Measurements from ENCODE around the gene IQCF2. TPM values are rescaled to one million over a fixed set of nuclear protein-coding genes. Genes with fewer than 3 reads are reported as not detected.

The IQCF2 gene
- polyA plus RNA-seq, 1 donor from 2014 or later: not detected

GRCh38 chr3:51869304-51869703 is 7.9 kb downstream of the IQCF2 start:
- Histone ChIP-seq H3K27ac (ENCODE audit: low read length) (no peak overlapping the region), H3K9me2 (ENCODE audit: insufficient read depth, low read length) (no peaks in the 10 kb centered on the region), H2AFZ (ENCODE audit: low read depth, low read length) (no peak overlapping the region), H3K4me2 (ENCODE audit: low read length) (no peak overlapping the region), H3K79me2 (replicated peaks; ENCODE audit: insufficient read depth, low read length) (no peaks in the 10 kb centered on the region), H3K4me3 (ENCODE audit: low read length) (no peak overlapping the region), H3K36me3 (ENCODE audit: insufficient read depth, low read length) (no peaks in the 10 kb centered on the region), H4K20me1 (ENCODE audit: insufficient read depth) (no peaks in the 10 kb centered on the region), H3K27me3 (ENCODE audit: insufficient read depth, low read depth, low read length) (no peaks in the 10 kb centered on the region), H3K9ac (ENCODE audit: low read length) (no peak overlapping the region), H3K9me3 (ENCODE audit: low read length) (no peaks in the 10 kb centered on the region), H3F3A (ENCODE audit: insufficient read depth, low read length, poor library complexity, severe bottlenecking) (no peaks in the 10 kb centered on the region)
- TF ChIP-seq CTCF (IDR thresholded peaks at IDR 0.05; ENCODE audit: poor library complexity, severe bottlenecking) (no peak), SMC3 (conservative IDR thresholded peaks at IDR 0.05; ENCODE audit: poor library complexity) (no peak), EZH2 (IDR thresholded peaks at IDR 0.05; ENCODE audit: borderline replicate concordance, insufficient read depth, low read length, poor library complexity, severe bottlenecking) (no peak), EP300 (conservative IDR thresholded peaks at IDR 0.05; ENCODE audit: poor library complexity, severe bottlenecking) (no peak), RAD21 (conservative IDR thresholded peaks at IDR 0.05) (no peak), MXI1 (conservative IDR thresholded peaks at IDR 0.05; ENCODE audit: poor library complexity, severe bottlenecking) (no peak), REST (IDR thresholded peaks at IDR 0.05; ENCODE audit: borderline replicate concordance) (no peak), POLR2AphosphoS5 (IDR thresholded peaks at IDR 0.05) (no peak), TAF1 (IDR thresholded peaks at IDR 0.05; ENCODE audit: low read depth) (no peak)

DNA sequence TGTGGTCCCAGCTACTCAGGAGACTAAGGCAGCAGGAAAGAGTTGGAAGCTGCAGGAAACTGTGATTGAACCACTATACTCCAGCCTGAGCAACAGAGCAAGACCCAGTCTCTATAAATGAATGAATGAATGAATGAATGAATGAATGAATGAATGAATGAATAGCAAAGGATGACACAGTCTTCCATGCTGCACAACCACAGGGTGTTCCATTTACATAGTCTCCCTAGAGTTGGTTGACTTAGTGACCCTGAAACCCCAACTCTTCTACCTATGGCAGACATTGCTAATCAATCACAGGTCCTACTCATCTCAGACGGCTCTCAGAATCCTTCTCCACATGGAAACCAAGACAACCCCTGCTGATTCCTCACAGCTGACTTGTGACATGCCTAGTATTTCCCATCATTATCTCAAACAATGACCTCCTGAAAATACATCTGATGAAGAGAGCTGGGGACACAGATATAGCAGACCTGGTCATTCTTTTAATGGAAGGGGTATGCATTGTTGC is 11.9 kb downstream of the IQCF2 start:
- H3K27ac ChIP-seq (ENCODE audit: low read length): no peak overlapping the region
- H3K36me3 ChIP-seq (ENCODE audit: insufficient read depth, low read length): no peaks in the 10 kb centered on the region
- no peak overlapping the region for H3K9ac ChIP-seq (ENCODE audit: low read length)
- H3K4me2 ChIP-seq (ENCODE audit: low read length): no peak overlapping the region
- H3K27me3 ChIP-seq (ENCODE audit: insufficient read depth, low read depth, low read length): no peaks in the 10 kb centered on the region
- H3K9me3 ChIP-seq (ENCODE audit: low read length): no peaks in the 10 kb centered on the region
- TF ChIP-seq TAF1 (IDR thresholded peaks at IDR 0.05; ENCODE audit: low read depth) (no peak), REST (IDR thresholded peaks at IDR 0.05; ENCODE audit: borderline replicate concordance) (no peak)
- H4K20me1 ChIP-seq (ENCODE audit: insufficient read depth): no peaks in the 10 kb centered on the region
- H2AFZ ChIP-seq (ENCODE audit: low read depth, low read length): no peak overlapping the region
- no peaks in the 10 kb centered on the region for H3K9me2 ChIP-seq (ENCODE audit: insufficient read depth, low read length)
- no peaks in the 10 kb centered on the region for H3F3A ChIP-seq (ENCODE audit: insufficient read depth, low read length, poor library complexity, severe bottlenecking)
- H3K79me2 ChIP-seq (replicated peaks; ENCODE audit: insufficient read depth, low read length): no peaks in the 10 kb centered on the region
- no peak overlapping the region for H3K4me3 ChIP-seq (ENCODE audit: low read length)
